DOHH2 (cell line): ENCODE data around the gene CDC42EP3.

Experiments
- H3F3A ChIP-seq: fragments of 200-600 bp; sonication (generic), shearing (Covaris generic); 2 replicates; pipeline ENCODE4 v1.6.0; 2016; ENCODE audit warnings: antibody characterized with exemption, mild to moderate bottlenecking; ENCODE audit not compliant: control insufficient read depth, insufficient read depth
- H3K27ac ChIP-seq: fragments of 200-600 bp; sonication (generic); 2 replicates; pipeline ENCODE4 v1.5.1; 2014; ENCODE audit warnings: low read depth, mild to moderate bottlenecking, low read length, moderate library complexity
- H3K27me3 ChIP-seq: fragments of 200-600 bp; sonication (generic); 2 replicates; pipeline ENCODE4 v1.6.1; 2014; ENCODE audit warnings: mild to moderate bottlenecking, low read length, mixed read lengths; ENCODE audit not compliant: control insufficient read depth
- H3K36me3 ChIP-seq: fragments of 200-600 bp; sonication (generic); 2 replicates; pipeline ENCODE4 v1.6.1; 2014; ENCODE audit warnings: mild to moderate bottlenecking, low read length, moderate library complexity, mixed read lengths; ENCODE audit not compliant: control insufficient read depth
- H3K4me1 ChIP-seq: fragments of 200-600 bp; sonication (generic); 2 replicates; pipeline ENCODE4 v1.6.1; 2014; ENCODE audit warnings: mild to moderate bottlenecking, low read length, mixed read lengths; ENCODE audit not compliant: control insufficient read depth
- H3K4me2 ChIP-seq: fragments of 200-600 bp; sonication (generic); 2 replicates; pipeline ENCODE4 v1.6.0; 2014; ENCODE audit warnings: mild to moderate bottlenecking, low read length, moderate library complexity
- H3K4me3 ChIP-seq: fragments of 200-600 bp; sonication (generic); 2 replicates; pipeline ENCODE4 v1.5.1; 2014; ENCODE audit warnings: mild to moderate bottlenecking, low read length, mixed read lengths
- H3K79me2 ChIP-seq: fragments of 200-600 bp; sonication (generic); 2 replicates; pipeline ENCODE4 v1.6.1; 2014; ENCODE audit warnings: mild to moderate bottlenecking, low read length, mixed read lengths; ENCODE audit not compliant: control insufficient read depth
- H3K9me2 ChIP-seq: fragments of 200-600 bp; sonication (generic); replicated peaks from 2 replicates; pipeline ENCODE4 v1.6.1; 2014; ENCODE audit warnings: mild to moderate bottlenecking, low read length, mixed read lengths; ENCODE audit not compliant: control insufficient read depth
- H3K9me3 ChIP-seq: fragments of 200-600 bp; sonication (generic); 2 replicates; pipeline ENCODE4 v1.6.1; 2014; ENCODE audit warnings: antibody characterized with exemption, low read length, mixed read lengths; ENCODE audit not compliant: control insufficient read depth, insufficient read depth
- H4K20me1 ChIP-seq: fragments of 200-600 bp; sonication (generic); 2 replicates; pipeline ENCODE4 v1.6.0; 2014; ENCODE audit warnings: low read depth, mild to moderate bottlenecking, antibody characterized with exemption, low read length, moderate library complexity; ENCODE audit not compliant: control insufficient read depth, insufficient read depth
- CTCF ChIP-seq: fragments of 200-600 bp; sonication (generic); IDR thresholded peaks from one replicate; pipeline ENCODE4 v1.5.1; 2014; ENCODE audit warnings: antibody characterized with exemption, mild to moderate bottlenecking, low read depth, low read length; ENCODE audit not compliant: poor library complexity, severe bottlenecking
- EZH2phosphoT487 ChIP-seq: fragments of 200-600 bp; sonication (generic); IDR thresholded peaks from 2 replicates; pipeline ENCODE4 v1.6.1; 2017; ENCODE audit warnings: borderline replicate concordance, mild to moderate bottlenecking, antibody characterized with exemption, low read length, moderate library complexity, mixed read lengths

The CDC42EP3 gene

GRCh38 chr2:37604716-37605115 is 66.7 kb downstream of the CDC42EP3 start:
- Histone ChIP-seq H3F3A (no peaks in the 10 kb centered on the region), H3K4me2 (no peak overlapping the region), H3K36me3 (no peaks in the 10 kb centered on the region), H3K9me3 (no peaks in the 10 kb centered on the region), H3K4me3 (no peak overlapping the region), H3K79me2 (no peaks in the 10 kb centered on the region), H3K4me1 (peaks cover 6% of the 10 kb centered on the region), H3K9me2 (no peaks in the 10 kb centered on the region), H3K27ac (no peak overlapping the region), H3K27me3 (peaks cover 13% of the 10 kb centered on the region; the same call in 1 of the 2 replicates), H4K20me1 (no peaks in the 10 kb centered on the region)
- TF ChIP-seq EZH2phosphoT487 (no peak), CTCF (no peak)

DNA sequence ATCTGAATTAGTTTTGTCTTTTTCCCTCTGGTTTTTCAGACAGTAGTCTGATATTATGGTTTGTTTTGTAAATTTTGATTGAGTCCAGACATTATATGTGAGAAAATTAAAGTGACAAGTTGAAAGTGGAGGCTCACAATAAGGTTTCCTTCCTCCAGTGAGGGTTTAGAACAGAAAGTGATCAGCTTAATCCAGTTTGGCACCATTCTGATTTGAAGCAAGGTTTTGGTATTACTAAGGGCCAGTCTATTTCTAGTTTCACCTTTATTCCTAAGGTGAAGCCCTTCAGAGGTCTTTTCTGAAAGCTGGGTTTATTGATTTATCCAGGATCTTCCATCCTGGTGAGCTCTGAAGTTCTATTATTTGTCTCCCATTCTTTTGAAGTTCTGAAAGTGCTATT is 68.7 kb downstream of the CDC42EP3 start:
- H4K20me1 ChIP-seq = no peaks in the 10 kb centered on the region
- no peaks in the 10 kb centered on the region for H3K9me3 ChIP-seq
- TF ChIP-seq CTCF (no peak), EZH2phosphoT487 (no peak)
- peaks cover 13% of the 10 kb centered on the region; the same call in 1 of the 2 replicates for H3K27me3 ChIP-seq
- no peak overlapping the region for H3K27ac ChIP-seq
- no peaks in the 10 kb centered on the region for H3F3A ChIP-seq
- peaks cover 6% of the 10 kb centered on the region for H3K4me1 ChIP-seq
- H3K36me3 ChIP-seq = no peaks in the 10 kb centered on the region
- no peak overlapping the region for H3K4me3 ChIP-seq
- H3K9me2 ChIP-seq = no peaks in the 10 kb centered on the region
- no peaks in the 10 kb centered on the region for H3K79me2 ChIP-seq
- no peak overlapping the region for H3K4me2 ChIP-seq

DNA sequence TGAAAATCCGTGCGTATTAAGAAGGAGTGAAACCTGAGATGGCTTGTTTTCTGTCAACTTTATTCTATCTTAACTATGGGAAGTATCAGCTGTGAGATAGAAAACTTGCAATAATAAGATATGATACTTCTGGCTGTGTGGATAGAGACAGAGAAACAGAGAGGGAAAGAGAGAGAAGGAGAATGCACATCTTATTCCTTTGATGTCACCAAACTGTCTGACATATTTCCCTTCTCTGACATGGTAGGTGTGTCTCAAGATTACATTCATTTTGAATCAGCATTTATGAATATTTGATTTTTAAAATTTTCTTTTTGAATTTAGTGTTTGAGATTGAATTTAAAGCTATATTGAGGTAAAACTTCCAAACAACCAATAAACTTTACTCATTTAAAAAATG is 69.4 kb downstream of the CDC42EP3 start:
- H3F3A ChIP-seq = no peaks in the 10 kb centered on the region
- H3K9me2 ChIP-seq = no peaks in the 10 kb centered on the region
- no peak overlapping the region for H3K4me2 ChIP-seq

More for the DNA sequence above, 69.4 kb downstream of the CDC42EP3 start:
- TF ChIP-seq EZH2phosphoT487 (no peak), CTCF (no peak)
- Histone ChIP-seq H4K20me1 (no peaks in the 10 kb centered on the region), H3K36me3 (no peaks in the 10 kb centered on the region), H3K9me3 (no peaks in the 10 kb centered on the region), H3K4me3 (no peak overlapping the region), H3K27me3 (peaks cover 13% of the 10 kb centered on the region; the same call in 1 of the 2 replicates), H3K4me1 (peaks cover 6% of the 10 kb centered on the region), H3K27ac (no peak overlapping the region), H3K79me2 (no peaks in the 10 kb centered on the region)
